Mesenchymal stem cell (in vitro differentiated cells and primary cell): ENCODE data around the gene MKNK2.
A peak's percentile ranks its signal among the peaks of the same experiment; 100 is the strongest.

ENCODE experiments used
- DNase-seq: peaks from one replicate; pipeline ENCODE4 v3.0.0-alpha.2; 2013
- H2AFZ ChIP-seq: one replicate; pipeline ENCODE4 v1.6.1; 2013; ENCODE audit warnings: low read depth, mild to moderate bottlenecking, control low read depth, inconsistent platforms, low read length, moderate library complexity
- H2AK5ac ChIP-seq: 2 replicates; pipeline ENCODE4 v1.6.1; 2013; ENCODE audit warnings: low read length, moderate library complexity, mild to moderate bottlenecking, inconsistent platforms; ENCODE audit not compliant: severe bottlenecking
- H2BK120ac ChIP-seq: one replicate; pipeline ENCODE4 v1.6.1; 2013; ENCODE audit warnings: low read depth, mild to moderate bottlenecking, inconsistent platforms, low read length, moderate library complexity
- H2BK12ac ChIP-seq, 2 experiments: one replicate each; pipeline ENCODE4 v1.6.1; 2013; ENCODE audit warnings: inconsistent platforms in 2 of 2, low read length in 2 of 2, mild to moderate bottlenecking in 2 of 2, moderate library complexity in 2 of 2, control low read depth in 1 of 2
- H2BK15ac ChIP-seq: one replicate; pipeline ENCODE4 v1.6.1; 2013; ENCODE audit warnings: mild to moderate bottlenecking, low read depth, inconsistent platforms; ENCODE audit not compliant: poor library complexity, severe bottlenecking
- H2BK5ac ChIP-seq: 2 replicates; pipeline ENCODE4 v1.6.1; 2013; ENCODE audit warnings: low read depth, mild to moderate bottlenecking, low read length, control low read depth, inconsistent platforms; ENCODE audit not compliant: poor library complexity, severe bottlenecking
- H3K14ac ChIP-seq, 2 experiments: one replicate each; pipeline ENCODE4 v1.6.1; 2013; ENCODE audit warnings: inconsistent platforms in 2 of 2, low read length in 2 of 2, control low read depth in 1 of 2, mild to moderate bottlenecking in 1 of 2, moderate library complexity in 1 of 2
- H3K18ac ChIP-seq, 2 experiments: one replicate each; pipeline ENCODE4 v1.6.1; 2013; ENCODE audit warnings: inconsistent platforms in 2 of 2, low read length in 2 of 2, control low read depth in 1 of 2, low read depth in 1 of 2, mild to moderate bottlenecking in 1 of 2
- H3K23ac ChIP-seq, 2 experiments: one replicate each; pipeline ENCODE4 v1.6.1; 2013; ENCODE audit warnings: inconsistent platforms in 2 of 2, low read length in 2 of 2, mild to moderate bottlenecking in 2 of 2, moderate library complexity in 2 of 2, control low read depth in 1 of 2
- H3K27ac ChIP-seq: 2 replicates; pipeline ENCODE4 v1.5.1; 2013; ENCODE audit warnings: mild to moderate bottlenecking, moderate library complexity, low read length, control low read depth, inconsistent platforms; ENCODE audit not compliant: poor library complexity, severe bottlenecking
- H3K27me3 ChIP-seq, 2 experiments: 2 replicates each; pipeline versions ENCODE4 v1.6.1 to v1.7.0; 2013; ENCODE audit warnings: low read length in 2 of 2, mild to moderate bottlenecking in 2 of 2, moderate library complexity in 2 of 2, control low read depth in 1 of 2, inconsistent platforms in 1 of 2; ENCODE audit not compliant: control insufficient read depth in 1 of 2, insufficient read depth in 1 of 2
- H3K36me3 ChIP-seq, 2 experiments: 2 replicates each; pipeline versions ENCODE4 v1.6.1 to v1.7.0; 2013; ENCODE audit warnings: low read length in 2 of 2, control low read depth in 1 of 2, inconsistent platforms in 1 of 2, low read depth in 1 of 2, mild to moderate bottlenecking in 1 of 2; ENCODE audit not compliant: insufficient read depth in 2 of 2, control insufficient read depth in 1 of 2
- H3K4ac ChIP-seq, 2 experiments: one replicate each; pipeline ENCODE4 v1.6.1; 2013; ENCODE audit warnings: inconsistent platforms in 2 of 2, low read length in 2 of 2, mild to moderate bottlenecking in 2 of 2, moderate library complexity in 2 of 2, control low read depth in 1 of 2, low read depth in 1 of 2
- H3K4me1 ChIP-seq: 2 replicates; pipeline ENCODE4 v1.6.1; 2013; ENCODE audit warnings: low read depth, low read length, control low read depth; ENCODE audit not compliant: control insufficient read depth, insufficient read depth
- H3K4me2 ChIP-seq: 2 replicates; pipeline ENCODE4 v1.6.1; 2013; ENCODE audit warnings: low read length, mild to moderate bottlenecking, inconsistent platforms; ENCODE audit not compliant: poor library complexity, severe bottlenecking
- H3K4me3 ChIP-seq, 2 experiments: 2 replicates each; pipeline versions ENCODE4 v1.5.1 to v1.7.0; 2013; ENCODE audit warnings: low read length in 2 of 2, mild to moderate bottlenecking in 2 of 2, control low read depth in 1 of 2, low read depth in 1 of 2; ENCODE audit not compliant: insufficient read depth in 1 of 2
- H3K79me1 ChIP-seq: replicated peaks from 2 replicates; pipeline ENCODE4 v1.6.1; 2013; ENCODE audit warnings: mild to moderate bottlenecking, control low read depth, low read length, inconsistent platforms; ENCODE audit not compliant: poor library complexity, severe bottlenecking
- H3K9ac ChIP-seq: 2 replicates; pipeline ENCODE4 v1.7.0; 2013; ENCODE audit warnings: mild to moderate bottlenecking, low read length, moderate library complexity
- H3K9me3 ChIP-seq: 2 replicates; pipeline ENCODE4 v1.7.0; 2013; ENCODE audit warnings: mild to moderate bottlenecking, low read length; ENCODE audit not compliant: control insufficient read depth
- H4K8ac ChIP-seq: one replicate; pipeline ENCODE4 v1.6.1; 2013; ENCODE audit warnings: inconsistent platforms, mild to moderate bottlenecking, low read length, moderate library complexity
- H4K91ac ChIP-seq: one replicate; pipeline ENCODE4 v1.6.1; 2013; ENCODE audit warnings: mild to moderate bottlenecking, low read length, inconsistent platforms
- WGBS: methylation state at CpG from one replicate; pipeline ENCODE4 v1.1.7; 2013; ENCODE audit warnings: mixed read lengths; 5-methylcytosine and 5-hydroxymethylcytosine counted together

MKNK2 gene

DNA sequence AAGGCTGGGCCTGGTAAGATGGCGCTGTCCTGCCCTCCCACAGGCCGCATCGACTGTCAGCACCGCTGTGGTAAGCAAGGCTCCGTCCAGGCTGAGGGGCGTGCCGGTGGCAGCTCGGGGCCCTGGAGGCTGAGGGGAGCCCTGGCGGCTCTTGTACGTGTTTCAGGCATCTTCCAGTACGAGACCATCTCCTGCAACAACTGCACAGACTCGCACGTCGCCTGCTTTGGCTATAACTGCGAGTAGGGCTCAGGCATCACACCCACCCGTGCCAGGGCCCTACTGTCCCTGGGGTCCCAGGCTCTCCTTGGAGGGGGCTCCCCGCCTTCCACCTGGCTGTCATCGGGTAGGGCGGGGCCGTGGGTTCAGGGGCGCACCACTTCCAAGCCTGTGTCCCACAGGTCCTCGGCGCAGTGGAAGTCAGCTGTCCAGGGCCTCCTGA is 46.9 kb upstream of the MKNK2 start:
- no peaks in the 10 kb centered on the region for H3K9me3 ChIP-seq
- peaks cover 25% of the 10 kb centered on the region for H3K4me1 ChIP-seq
- no peak overlapping the region for H4K8ac ChIP-seq
- H3K4me2 ChIP-seq: no peak overlapping the region
- no peak for DNase-seq
- H3K14ac ChIP-seq: no peak overlapping the region
- H2BK15ac ChIP-seq: no peak overlapping the region
- H3K36me3 ChIP-seq: peaks cover 42 to 49% of the 10 kb centered on the region in 2 experiments
- no peak overlapping the region for H3K23ac ChIP-seq
- H2AFZ ChIP-seq: no peak overlapping the region
- WGBS: 91% methylated on average over 23 of the region's 23 CpGs
- H2BK12ac ChIP-seq: no peak overlapping the region
- H2BK120ac ChIP-seq: no peak overlapping the region
- no peak overlapping the region for H4K91ac ChIP-seq
- no peak overlapping the region for H2BK5ac ChIP-seq
- no peaks in the 10 kb centered on the region for H3K27me3 ChIP-seq
- H2AK5ac ChIP-seq: no peak overlapping the region
- peaks cover 12% of the 10 kb centered on the region for H3K79me1 ChIP-seq
- no peak overlapping the region for H3K9ac ChIP-seq
- H3K27ac ChIP-seq: no peak overlapping the region
- H3K4ac ChIP-seq: no peak overlapping the region
- no peak overlapping the region for H3K4me3 ChIP-seq
- H3K18ac ChIP-seq: no peak overlapping the region

DNA sequence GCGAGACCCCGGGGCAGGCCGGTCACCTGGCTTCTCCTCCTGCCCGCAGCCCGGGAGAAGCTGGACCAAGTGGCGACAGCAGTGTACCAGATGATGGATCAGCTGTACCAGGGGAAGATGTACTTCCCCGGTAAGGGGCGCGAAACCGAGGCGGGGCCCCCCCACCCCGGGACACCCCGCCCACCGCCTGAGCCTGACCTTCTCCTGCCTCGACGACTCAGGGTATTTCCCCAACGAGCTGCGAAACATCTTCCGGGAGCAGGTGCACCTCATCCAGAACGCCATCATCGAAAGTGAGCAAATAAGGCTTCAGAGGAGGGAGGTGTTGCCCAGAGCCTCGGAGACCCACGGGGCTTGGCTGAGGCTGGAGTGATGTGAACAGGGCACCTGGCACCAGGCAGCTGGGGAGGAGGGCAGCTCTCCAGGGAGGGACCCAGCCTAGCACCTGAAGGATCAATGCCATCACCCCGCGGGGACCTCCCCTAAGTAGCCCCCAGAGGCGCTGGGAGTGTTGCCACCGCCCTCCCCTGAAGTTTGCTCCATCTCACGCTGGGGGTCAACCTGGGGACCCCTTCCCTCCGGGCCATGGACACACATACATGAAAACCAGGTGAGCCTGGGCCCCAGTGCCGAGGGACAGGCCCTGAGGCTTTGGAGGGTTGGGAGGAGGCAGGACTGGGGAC is 46.3 kb upstream of the MKNK2 start:
- 59% methylated on average over 30 of the region's 30 CpGs for WGBS
- Histone ChIP-seq H3K4ac (no peak overlapping the region), H2BK5ac (no peak overlapping the region), H3K27me3 (no peaks in the 10 kb centered on the region), H2BK120ac (no peak overlapping the region), H3K9me3 (no peaks in the 10 kb centered on the region), H3K18ac (no peak overlapping the region), H3K9ac (peak overlapping the region; percentile 71), H4K91ac (no peak overlapping the region), H3K4me1 (peaks cover 24% of the 10 kb centered on the region), H2AK5ac (no peak overlapping the region), H3K4me3 (peak overlapping the region; percentile 48 to 79), H3K23ac (no peak overlapping the region), H4K8ac (no peak overlapping the region), H3K79me1 (peaks cover 12% of the 10 kb centered on the region), H2BK12ac (no peak overlapping the region), H2AFZ (no peak overlapping the region), H3K36me3 (peaks cover 45 to 48% of the 10 kb centered on the region in 2 experiments), H3K4me2 (peak overlapping the region; percentile 93), H3K14ac (no peak overlapping the region), H2BK15ac (no peak overlapping the region), H3K27ac (no peak overlapping the region)
- no peak for DNase-seq

DNA sequence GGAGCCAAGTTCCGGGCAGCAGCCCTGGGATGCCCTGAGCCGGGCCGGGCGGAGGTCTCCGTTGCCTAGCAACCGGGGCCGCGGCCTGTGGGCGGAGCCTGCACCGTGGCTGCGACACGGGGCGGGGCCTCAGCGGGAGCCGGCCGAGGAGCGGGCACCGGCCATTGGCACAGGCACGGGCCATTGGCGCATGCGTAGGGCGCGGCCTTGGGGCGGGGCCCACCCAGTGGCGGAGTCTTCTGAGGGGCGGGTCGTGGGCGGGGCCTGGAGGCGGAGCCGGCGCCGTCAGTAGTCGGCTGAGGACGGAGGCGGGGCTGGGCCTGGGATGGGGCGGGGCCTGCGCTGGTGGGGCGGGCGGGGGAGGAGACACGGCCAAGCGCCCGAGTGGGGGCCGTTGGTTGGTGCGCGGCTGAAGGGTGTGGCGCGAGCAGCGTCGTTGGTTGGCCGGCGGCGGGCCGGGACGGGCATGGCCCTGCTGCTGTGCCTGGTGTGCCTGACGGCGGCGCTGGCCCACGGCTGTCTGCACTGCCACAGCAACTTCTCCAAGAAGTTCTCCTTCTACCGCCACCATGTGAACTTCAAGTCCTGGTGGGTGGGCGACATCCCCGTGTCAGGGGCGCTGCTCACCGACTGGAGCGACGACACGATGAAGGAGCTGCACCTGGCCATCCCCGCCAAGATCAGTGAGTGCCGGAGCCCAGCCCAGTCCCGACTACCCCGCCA is 45.6 kb upstream of the MKNK2 start, which contains the start of gene IZUMO4:
Gene IZUMO4 (plus strand): TSS at position 436 of the 723 bp plus-strand sequence. CDS start 31 bp downstream, at position 467.
- H3K14ac ChIP-seq: peak within 1 kb of the TSS in 1 of 2 experiments; percentile 76
- H3K4ac ChIP-seq: peak within 1 kb of the TSS in 1 of 2 experiments; percentile 66
- H3K79me1 ChIP-seq: peaks cover 9% of the 10 kb centered on the region
- H2BK12ac ChIP-seq: no peak within 1 kb of the TSS
- H4K8ac ChIP-seq: peak within 1 kb of the TSS; percentile 97
- peak within 1 kb of the TSS; percentile 100 for H2BK15ac ChIP-seq
- H3K4me1 ChIP-seq: peaks cover 24% of the 10 kb centered on the region
- H2AK5ac ChIP-seq: no peak within 1 kb of the TSS
- H2BK120ac ChIP-seq: peak within 1 kb of the TSS; percentile 98
- 2% methylated on average over 48 of the region's 70 CpGs for WGBS
- H3K18ac ChIP-seq: peak within 1 kb of the TSS; percentile 85 to 87
- peaks cover 39 to 45% of the 10 kb centered on the region in 2 experiments for H3K36me3 ChIP-seq
- no peaks in the 10 kb centered on the region for H3K9me3 ChIP-seq
- peak within 1 kb of the TSS; percentile 91 for H3K9ac ChIP-seq
- peak within 1 kb of the TSS; percentile 32 for H2AFZ ChIP-seq
- DNase-seq: peak; percentile 95
- H2BK5ac ChIP-seq: peak within 1 kb of the TSS; percentile 84
- H3K4me2 ChIP-seq: peak within 1 kb of the TSS; percentile 93
- H3K27me3 ChIP-seq: no peaks in the 10 kb centered on the region
- peak within 1 kb of the TSS; percentile 79 for H3K4me3 ChIP-seq
- H3K27ac ChIP-seq: peak within 1 kb of the TSS; percentile 67
- peak within 1 kb of the TSS in 1 of 2 experiments; percentile 66 for H3K23ac ChIP-seq
- H4K91ac ChIP-seq: peak within 1 kb of the TSS; percentile 92

DNA sequence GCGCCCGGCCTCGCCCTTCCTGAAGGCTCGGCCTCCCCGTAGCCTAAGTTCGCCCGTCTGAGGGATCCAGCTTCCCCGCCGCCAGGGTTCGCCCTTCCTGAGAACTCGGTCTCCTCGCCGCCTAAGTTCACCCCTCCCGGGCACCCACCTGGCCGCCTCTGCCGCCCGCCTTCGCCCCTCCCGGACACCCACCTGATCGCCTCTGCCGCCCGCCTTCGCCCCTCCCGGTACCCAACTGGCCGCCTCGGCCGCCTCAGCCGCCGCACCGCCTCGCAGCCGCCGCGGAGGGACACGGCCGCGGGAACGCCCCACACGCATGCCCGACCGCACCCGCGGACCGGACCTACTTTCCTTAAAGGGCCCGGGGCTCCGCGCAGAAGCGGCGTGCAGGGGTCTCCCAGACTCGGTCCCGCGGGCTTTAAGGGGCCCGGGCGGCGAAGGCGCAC is 45.0 kb upstream of the MKNK2 start, which contains the start of gene MOB3A:
Gene MOB3A (minus strand): TSS at position 293 of the 446 bp plus-strand sequence. CDS start 17,766 bp downstream, outside the sequence.
- Histone ChIP-seq H3K79me1 (peaks cover 6% of the 10 kb centered on the region), H3K9me3 (no peaks in the 10 kb centered on the region), H3K4me2 (peak within 1 kb of the TSS; percentile 93), H4K91ac (peak within 1 kb of the TSS; percentile 92), H3K27me3 (no peaks in the 10 kb centered on the region), H2AFZ (peak within 1 kb of the TSS; percentile 32), H3K14ac (peak within 1 kb of the TSS in 1 of 2 experiments; percentile 76), H2BK120ac (peak within 1 kb of the TSS; percentile 98), H3K27ac (peak within 1 kb of the TSS; percentile 67), H2BK5ac (peak within 1 kb of the TSS; percentile 84), H2BK15ac (peak within 1 kb of the TSS; percentile 100), H3K4me3 (peak within 1 kb of the TSS; percentile 79), H3K4ac (peak within 1 kb of the TSS; percentile 6 to 67), H3K4me1 (peaks cover 24% of the 10 kb centered on the region), H3K18ac (peak within 1 kb of the TSS; percentile 85 to 87), H3K9ac (peak within 1 kb of the TSS; percentile 91), H4K8ac (peak within 1 kb of the TSS; percentile 97), H3K23ac (peak within 1 kb of the TSS in 1 of 2 experiments; percentile 66), H2AK5ac (peak within 1 kb of the TSS; percentile 24), H3K36me3 (peaks cover 33 to 40% of the 10 kb centered on the region in 2 experiments), H2BK12ac (peak within 1 kb of the TSS in 1 of 2 experiments; percentile 26)
- whole genome bisulfite sequencing: 1% methylated on average over 55 of the region's 56 CpGs
- DNase-seq: peak; percentile 93
